IMR-90 (cell line): ENCODE measurements around the gene RAB28.

ENCODE experiments used
- BHLHE40 ChIP-seq: fragments of 150-350 bp; IDR thresholded peaks from 2 replicates; pipeline ENCODE4 v1.6.1; 2016; ENCODE audit warnings: mild to moderate bottlenecking, low read depth, low read length
- CEBPB ChIP-seq: IDR thresholded peaks from 2 replicates; pipeline ENCODE4 v1.6.1; 2012; ENCODE audit warnings: low read depth, low read length, improper control_type of control experiment
- CHD1 ChIP-seq: IDR thresholded peaks from 2 replicates; pipeline ENCODE4 v1.6.1; 2012; ENCODE audit warnings: low read depth, low read length, improper control_type of control experiment
- CTCF ChIP-seq: conservative IDR thresholded peaks from 2 replicates; pipeline ENCODE4 v1.5.1; 2012; ENCODE audit warnings: mild to moderate bottlenecking, low read depth, low read length, improper control_type of control experiment
- ELK1 ChIP-seq: fragments of 150-350 bp; IDR thresholded peaks from 2 replicates; pipeline ENCODE4 v1.6.1; 2016; ENCODE audit warnings: low read depth, mild to moderate bottlenecking, low read length, moderate library complexity, borderline replicate concordance
- FOS ChIP-seq: fragments of 150-350 bp; IDR thresholded peaks from 2 replicates; pipeline ENCODE4 v1.6.1; 2016; ENCODE audit warnings: low read depth, low read length
- MAFK ChIP-seq: IDR thresholded peaks from 2 replicates; pipeline ENCODE4 v1.6.1; 2012; ENCODE audit warnings: low read depth, low read length, improper control_type of control experiment
- MXI1 ChIP-seq: IDR thresholded peaks from 2 replicates; pipeline ENCODE4 v1.6.1; 2012; ENCODE audit warnings: low read depth, mild to moderate bottlenecking, low read length, moderate library complexity, borderline replicate concordance
- POLR2A ChIP-seq: IDR thresholded peaks from 2 replicates; pipeline ENCODE4 v1.6.1; 2012; ENCODE audit warnings: mild to moderate bottlenecking, low read depth, low read length
- RAD21 ChIP-seq: IDR thresholded peaks from 2 replicates; pipeline ENCODE4 v1.6.1; 2012; ENCODE audit warnings: low read length, improper control_type of control experiment
- RCOR1 ChIP-seq: IDR thresholded peaks from 2 replicates; pipeline ENCODE4 v1.6.1; 2012; ENCODE audit warnings: mild to moderate bottlenecking, low read length, improper control_type of control experiment; ENCODE audit not compliant: insufficient replicate concordance
- RFX5 ChIP-seq: IDR thresholded peaks from 2 replicates; pipeline ENCODE4 v1.8.0; 2012; ENCODE audit warnings: low read depth, mild to moderate bottlenecking, low read length, moderate library complexity
- SMC3 ChIP-seq: fragments of 150-350 bp; IDR thresholded peaks from 2 replicates; pipeline ENCODE4 v1.6.1; 2016; ENCODE audit warnings: low read depth, mild to moderate bottlenecking, antibody characterized with exemption, low read length, moderate library complexity
- USF2 ChIP-seq: fragments of 150-350 bp; IDR thresholded peaks from 2 replicates; pipeline ENCODE4 v1.6.1; 2017; ENCODE audit warnings: mild to moderate bottlenecking, antibody characterized with exemption, low read length, low read depth

DNA sequence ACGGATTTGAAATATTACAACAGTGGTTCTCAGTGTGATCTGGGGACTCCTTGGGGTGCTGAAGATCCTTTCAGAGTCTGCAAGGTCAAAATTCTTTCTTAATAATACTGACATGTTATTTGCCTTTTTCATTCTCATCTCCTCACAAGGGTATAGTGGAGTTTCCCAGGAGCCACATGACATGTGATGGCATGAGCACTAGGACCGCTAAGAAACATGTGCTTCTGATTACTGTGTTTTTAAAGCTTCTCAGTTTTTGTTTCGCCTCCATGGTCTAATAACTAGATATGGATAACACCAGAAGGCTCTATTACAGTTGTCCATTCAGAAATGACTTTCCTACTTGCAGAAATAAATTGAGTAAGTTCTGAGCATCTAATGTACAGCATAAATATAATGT is 156.1 kb downstream of the RAB28 start:
- no peak for TF ChIP-seq MXI1
- no peak for TF ChIP-seq MAFK
- no peak for TF ChIP-seq POLR2A
- TF ChIP-seq CTCF, result no peak
- no peak for TF ChIP-seq CEBPB
- TF ChIP-seq FOS, result no peak
- TF ChIP-seq SMC3, result no peak
- no peak for TF ChIP-seq ELK1
- no peak for TF ChIP-seq RFX5
- no peak for TF ChIP-seq RCOR1
- TF ChIP-seq CHD1, result no peak
- no peak for TF ChIP-seq USF2
- no peak for TF ChIP-seq BHLHE40
- no peak for TF ChIP-seq RAD21
